ENCODE measurements around the gene KLHL8.

The KLHL8 gene

GRCh38 chr4:87185146-87185870, 35.1 kb downstream of the KLHL8 start:
- no peak overlapping the region for H3K27ac ChIP-seq (ENCODE audit: low read depth in 2 of 2, low read length in 2 of 2)
- H3K4me1 ChIP-seq (ENCODE audit: control insufficient read depth in 2 of 2, insufficient read depth in 2 of 2, low read length in 2 of 2) = no peaks in the 10 kb centered on the region
- no peak overlapping the region for H3K4me3 ChIP-seq (ENCODE audit: low read length in 2 of 2)
- no peaks in the 10 kb centered on the region for H3K27me3 ChIP-seq (ENCODE audit: control insufficient read depth in 2 of 2, insufficient read depth in 2 of 2, low read length in 2 of 2)
- no peaks in the 10 kb centered on the region for H3K9me3 ChIP-seq (ENCODE audit: control insufficient read depth in 2 of 2, low read length in 2 of 2)
- no peaks in the 10 kb centered on the region for H3K36me3 ChIP-seq (ENCODE audit: control insufficient read depth in 2 of 2, insufficient read depth in 2 of 2, low read length in 2 of 2)
- H3K9ac ChIP-seq (ENCODE audit: low read depth in 1 of 2, low read length in 2 of 2) = no peak overlapping the region

GRCh38 chr4:87180767-87181166, 39.7 kb downstream of the KLHL8 start:
- Histone ChIP-seq H3K9me3 (ENCODE audit: control insufficient read depth in 2 of 2, low read length in 2 of 2) (no peaks in the 10 kb centered on the region), H3K9ac (ENCODE audit: low read depth in 1 of 2, low read length in 2 of 2) (no peak overlapping the region), H3K27me3 (ENCODE audit: control insufficient read depth in 2 of 2, insufficient read depth in 2 of 2, low read length in 2 of 2) (no peaks in the 10 kb centered on the region), H3K36me3 (ENCODE audit: control insufficient read depth in 2 of 2, insufficient read depth in 2 of 2, low read length in 2 of 2) (no peaks in the 10 kb centered on the region), H3K4me3 (ENCODE audit: low read length in 2 of 2) (no peak overlapping the region), H3K27ac (ENCODE audit: low read depth in 2 of 2, low read length in 2 of 2) (no peak overlapping the region), H3K4me1 (ENCODE audit: control insufficient read depth in 2 of 2, insufficient read depth in 2 of 2, low read length in 2 of 2) (no peaks in the 10 kb centered on the region)

GRCh38 chr4:87179751-87180150, 40.7 kb downstream of the KLHL8 start:
- Histone ChIP-seq H3K36me3 (ENCODE audit: control insufficient read depth in 2 of 2, insufficient read depth in 2 of 2, low read length in 2 of 2) (no peaks in the 10 kb centered on the region), H3K9me3 (ENCODE audit: control insufficient read depth in 2 of 2, low read length in 2 of 2) (no peaks in the 10 kb centered on the region), H3K27me3 (ENCODE audit: control insufficient read depth in 2 of 2, insufficient read depth in 2 of 2, low read length in 2 of 2) (no peaks in the 10 kb centered on the region), H3K27ac (ENCODE audit: low read depth in 2 of 2, low read length in 2 of 2) (no peak overlapping the region), H3K4me1 (ENCODE audit: control insufficient read depth in 2 of 2, insufficient read depth in 2 of 2, low read length in 2 of 2) (no peaks in the 10 kb centered on the region), H3K9ac (ENCODE audit: low read depth in 1 of 2, low read length in 2 of 2) (no peak overlapping the region), H3K4me3 (ENCODE audit: low read length in 2 of 2) (no peak overlapping the region)

GRCh38 chr4:87174672-87175071, 45.7 kb downstream of the KLHL8 start:
- no peak overlapping the region for H3K9ac ChIP-seq (ENCODE audit: low read depth in 1 of 2, low read length in 2 of 2)
- no peaks in the 10 kb centered on the region for H3K4me1 ChIP-seq (ENCODE audit: control insufficient read depth in 2 of 2, insufficient read depth in 2 of 2, low read length in 2 of 2)

GRCh38 chr4:87171944-87172343, 48.5 kb downstream of the KLHL8 start:
- Histone ChIP-seq H3K36me3 (ENCODE audit: control insufficient read depth in 2 of 2, insufficient read depth in 2 of 2, low read length in 2 of 2) (peaks cover 3 to 6% of the 10 kb centered on the region in 2 donors), H3K27me3 (ENCODE audit: control insufficient read depth in 2 of 2, insufficient read depth in 2 of 2, low read length in 2 of 2) (no peaks in the 10 kb centered on the region), H3K27ac (ENCODE audit: low read depth in 2 of 2, low read length in 2 of 2) (no peak overlapping the region), H3K4me3 (ENCODE audit: low read length in 2 of 2) (no peak overlapping the region), H3K4me1 (ENCODE audit: control insufficient read depth in 2 of 2, insufficient read depth in 2 of 2, low read length in 2 of 2) (no peaks in the 10 kb centered on the region), H3K9ac (ENCODE audit: low read depth in 1 of 2, low read length in 2 of 2) (no peak overlapping the region), H3K9me3 (ENCODE audit: control insufficient read depth in 2 of 2, low read length in 2 of 2) (no peaks in the 10 kb centered on the region)

More at GRCh38 chr4:87174672-87175071, 45.7 kb downstream of the KLHL8 start:
- no peaks in the 10 kb centered on the region for H3K27me3 ChIP-seq (ENCODE audit: control insufficient read depth in 2 of 2, insufficient read depth in 2 of 2, low read length in 2 of 2)
- H3K4me3 ChIP-seq (ENCODE audit: low read length in 2 of 2) = no peak overlapping the region
- no peaks in the 10 kb centered on the region for H3K9me3 ChIP-seq (ENCODE audit: control insufficient read depth in 2 of 2, low read length in 2 of 2)
- no peak overlapping the region for H3K27ac ChIP-seq (ENCODE audit: low read depth in 2 of 2, low read length in 2 of 2)
- H3K36me3 ChIP-seq (ENCODE audit: control insufficient read depth in 2 of 2, insufficient read depth in 2 of 2, low read length in 2 of 2) = peaks cover 0 to 2% of the 10 kb centered on the region in 2 donors

- Histone ChIP-seq H3K4me3 (ENCODE audit: low read length in 2 of 2) (no peak overlapping the region), H3K27me3 (ENCODE audit: control insufficient read depth in 2 of 2, insufficient read depth in 2 of 2, low read length in 2 of 2) (no peaks in the 10 kb centered on the region), H3K9ac (ENCODE audit: low read depth in 1 of 2, low read length in 2 of 2) (no peak overlapping the region), H3K4me1 (ENCODE audit: control insufficient read depth in 2 of 2, insufficient read depth in 2 of 2, low read length in 2 of 2) (no peaks in the 10 kb centered on the region), H3K9me3 (ENCODE audit: control insufficient read depth in 2 of 2, low read length in 2 of 2) (no peaks in the 10 kb centered on the region), H3K27ac (ENCODE audit: low read depth in 2 of 2, low read length in 2 of 2) (no peak overlapping the region), H3K36me3 (ENCODE audit: control insufficient read depth in 2 of 2, insufficient read depth in 2 of 2, low read length in 2 of 2) (peaks cover 9 to 12% of the 10 kb centered on the region in 2 donors)
Measured at GRCh38 chr4:87166296-87166854, 54.0 kb downstream of the KLHL8 start.

- Histone ChIP-seq H3K36me3 (ENCODE audit: control insufficient read depth in 2 of 2, insufficient read depth in 2 of 2, low read length in 2 of 2) (peaks cover 9 to 12% of the 10 kb centered on the region in 2 donors), H3K9ac (ENCODE audit: low read depth in 1 of 2, low read length in 2 of 2) (no peak overlapping the region), H3K4me3 (ENCODE audit: low read length in 2 of 2) (no peak overlapping the region), H3K27ac (ENCODE audit: low read depth in 2 of 2, low read length in 2 of 2) (no peak overlapping the region), H3K9me3 (ENCODE audit: control insufficient read depth in 2 of 2, low read length in 2 of 2) (no peaks in the 10 kb centered on the region), H3K4me1 (ENCODE audit: control insufficient read depth in 2 of 2, insufficient read depth in 2 of 2, low read length in 2 of 2) (no peaks in the 10 kb centered on the region), H3K27me3 (ENCODE audit: control insufficient read depth in 2 of 2, insufficient read depth in 2 of 2, low read length in 2 of 2) (no peaks in the 10 kb centered on the region)
Measured at GRCh38 chr4:87165892-87166291, 54.5 kb downstream of the KLHL8 start.

- no peak overlapping the region for H3K9ac ChIP-seq (ENCODE audit: low read depth in 1 of 2, low read length in 2 of 2)
- H3K4me1 ChIP-seq (ENCODE audit: control insufficient read depth in 2 of 2, insufficient read depth in 2 of 2, low read length in 2 of 2) = peaks cover 0 to 13% of the 10 kb centered on the region in 2 donors
- no peaks in the 10 kb centered on the region for H3K27me3 ChIP-seq (ENCODE audit: control insufficient read depth in 2 of 2, insufficient read depth in 2 of 2, low read length in 2 of 2)
- no peaks in the 10 kb centered on the region for H3K36me3 ChIP-seq (ENCODE audit: control insufficient read depth in 2 of 2, insufficient read depth in 2 of 2, low read length in 2 of 2)
- H3K4me3 ChIP-seq (ENCODE audit: low read length in 2 of 2) = no peak overlapping the region
- H3K27ac ChIP-seq (ENCODE audit: low read depth in 2 of 2, low read length in 2 of 2) = no peak overlapping the region
- no peaks in the 10 kb centered on the region for H3K9me3 ChIP-seq (ENCODE audit: control insufficient read depth in 2 of 2, low read length in 2 of 2)
Measured at GRCh38 chr4:87153078-87153870, 67.1 kb downstream of the KLHL8 start.

GRCh38 chr4:87152310-87153041, 67.9 kb downstream of the KLHL8 start:
- Histone ChIP-seq H3K4me3 (ENCODE audit: low read length in 2 of 2) (no peak overlapping the region), H3K4me1 (ENCODE audit: control insufficient read depth in 2 of 2, insufficient read depth in 2 of 2, low read length in 2 of 2) (peaks cover 0 to 13% of the 10 kb centered on the region in 2 donors), H3K27ac (ENCODE audit: low read depth in 2 of 2, low read length in 2 of 2) (no peak overlapping the region), H3K27me3 (ENCODE audit: control insufficient read depth in 2 of 2, insufficient read depth in 2 of 2, low read length in 2 of 2) (no peaks in the 10 kb centered on the region), H3K36me3 (ENCODE audit: control insufficient read depth in 2 of 2, insufficient read depth in 2 of 2, low read length in 2 of 2) (no peaks in the 10 kb centered on the region), H3K9ac (ENCODE audit: low read depth in 1 of 2, low read length in 2 of 2) (no peak overlapping the region), H3K9me3 (ENCODE audit: control insufficient read depth in 2 of 2, low read length in 2 of 2) (no peaks in the 10 kb centered on the region)
